Measurements from ENCODE around the gene ZC3H12D.

ZC3H12D gene

GRCh38 chr6:149456311-149457021 is 28.3 kb downstream of the ZC3H12D start:
- TF ChIP-seq ZNF830 (tag by site-specific recombination; IDR thresholded peaks at IDR 0.05; ENCODE audit: low read depth) (no peak), ZNF214 (tag by site-specific recombination; IDR thresholded peaks at IDR 0.05; ENCODE audit: borderline replicate concordance) (no peak), AEBP2 (tag by site-specific recombination; IDR thresholded peaks at IDR 0.05; ENCODE audit: borderline replicate concordance) (no peak), KLF10 (tag by site-specific recombination; IDR thresholded peaks at IDR 0.05) (no peak), ZSCAN4 (tag by site-specific recombination; IDR thresholded peaks at IDR 0.05) (no peak), ZNF544 (tag by site-specific recombination; IDR thresholded peaks at IDR 0.05) (no peak), ZNF624 (tag by site-specific recombination; IDR thresholded peaks at IDR 0.05) (no peak), ZNF391 (tag by site-specific recombination; IDR thresholded peaks at IDR 0.05; ENCODE audit: borderline replicate concordance, low read depth) (no peak), ZNF501 (tag by site-specific recombination; IDR thresholded peaks at IDR 0.05) (no peak), ZBTB17 (tag by site-specific recombination; IDR thresholded peaks at IDR 0.05) (no peak), ZNF473 (tag by site-specific recombination; IDR thresholded peaks at IDR 0.05) (no peak), BCL11B (tag by site-specific recombination; IDR thresholded peaks at IDR 0.05; ENCODE audit: low read depth) (no peak), ZNF558 (tag by site-specific recombination; IDR thresholded peaks at IDR 0.05) (no peak)
- Histone ChIP-seq H3K9me3 (ENCODE audit: control insufficient read depth, insufficient read depth, low read depth, low read length) (no peaks in the 10 kb centered on the region), H3K36me3 (ENCODE audit: control insufficient read depth in 2 of 2, insufficient read depth in 1 of 2, low read length in 2 of 2) (no peaks in the 10 kb centered on the region), H3K4me3 (ENCODE audit: low read depth, low read length) (no peak overlapping the region), H3K4me1 (ENCODE audit: control insufficient read depth, insufficient read depth, low read length) (no peaks in the 10 kb centered on the region), H3K27ac (ENCODE audit: extremely low read depth, low read depth, low read length) (no peak overlapping the region)
- ChIA-PET CTCF (no interaction called here), POLR2A (no interaction called here)

DNA sequence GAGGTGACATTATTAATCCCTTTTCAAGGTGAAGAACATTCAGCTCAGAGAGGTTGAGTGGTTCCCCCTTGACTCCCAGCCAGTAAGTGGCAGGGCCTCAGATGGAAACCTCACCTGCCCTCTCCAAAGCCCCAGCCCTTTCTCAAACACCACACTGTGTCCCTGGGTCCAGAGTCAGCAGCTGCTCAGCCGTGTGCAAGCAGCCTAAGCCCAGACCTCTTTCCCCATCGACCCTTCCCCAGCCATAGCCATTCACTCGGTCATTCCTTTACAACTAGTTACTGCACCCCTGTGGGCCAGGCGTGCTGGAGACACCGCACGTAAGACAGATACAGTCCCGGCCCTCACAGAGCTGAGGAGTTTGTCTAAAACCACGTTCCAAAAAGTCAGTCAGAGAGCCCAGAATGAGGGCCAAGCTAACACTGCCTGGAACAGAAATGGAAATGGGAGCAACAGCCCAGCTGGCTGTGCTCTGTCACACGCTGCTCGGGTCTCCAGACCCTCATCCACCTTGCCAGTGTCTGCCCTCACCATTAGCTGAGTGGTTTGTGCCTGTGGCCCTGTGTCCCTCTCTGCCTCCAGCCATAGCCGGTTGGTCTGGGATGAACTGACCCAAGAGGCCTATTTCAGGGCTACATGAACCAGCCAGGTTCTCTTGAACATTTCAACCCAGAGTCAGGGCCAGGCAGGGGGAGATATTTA is 29.6 kb downstream of the ZC3H12D start:
- H3K36me3 ChIP-seq (ENCODE audit: control insufficient read depth in 2 of 2, insufficient read depth in 1 of 2, low read length in 2 of 2), result no peaks in the 10 kb centered on the region
- POLR2A ChIA-PET, result no interaction called here
- TF ChIP-seq BCL11A (tag by site-specific recombination; IDR thresholded peaks at IDR 0.05; ENCODE audit: low read depth) (no peak), ZNF48 (tag by site-specific recombination; IDR thresholded peaks at IDR 0.05) (no peak), ZNF555 (tag by site-specific recombination; conservative IDR thresholded peaks at IDR 0.05) (no peak), ZXDB (tag by site-specific recombination; IDR thresholded peaks at IDR 0.05) (no peak), HOXD13 (CRISPR knock-in tag; IDR thresholded peaks at IDR 0.05; ENCODE audit: borderline replicate concordance) (no peak)
- H3K27ac ChIP-seq (ENCODE audit: extremely low read depth, low read depth, low read length), result no peak overlapping the region
- no peak overlapping the region for H3K4me3 ChIP-seq (ENCODE audit: low read depth, low read length)
- CTCF ChIA-PET, result interaction anchor here (1.1 to 1.5 kb wide), 2 partner anchors 9 to 23 kb away, joined by 3 to 6 read pairs; no protein-coding TSS in a partner anchor
- H3K9me3 ChIP-seq (ENCODE audit: control insufficient read depth, insufficient read depth, low read depth, low read length), result no peaks in the 10 kb centered on the region
- no peaks in the 10 kb centered on the region for H3K4me1 ChIP-seq (ENCODE audit: control insufficient read depth, insufficient read depth, low read length)

- Histone ChIP-seq H3K4me3 (ENCODE audit: low read depth, low read length) (no peak overlapping the region), H3K36me3 (ENCODE audit: control insufficient read depth in 2 of 2, insufficient read depth in 1 of 2, low read length in 2 of 2) (no peaks in the 10 kb centered on the region), H3K9me3 (ENCODE audit: control insufficient read depth, insufficient read depth, low read depth, low read length) (no peaks in the 10 kb centered on the region), H3K4me1 (ENCODE audit: control insufficient read depth, insufficient read depth, low read length) (no peaks in the 10 kb centered on the region), H3K27ac (ENCODE audit: extremely low read depth, low read depth, low read length) (no peak overlapping the region)
- POLR2A ChIA-PET, result interaction anchor here (0.5 kb wide), 1 partner anchor 723 kb away, joined by 4 read pairs; no protein-coding TSS in a partner anchor
- CTCF ChIA-PET, result interaction anchor here (0.5 to 1.5 kb wide), 3 partner anchors 22 to 425 kb away, joined by 3 to 6 read pairs (median 3); no protein-coding TSS in a partner anchor
- TF ChIP-seq, protein P1, sequence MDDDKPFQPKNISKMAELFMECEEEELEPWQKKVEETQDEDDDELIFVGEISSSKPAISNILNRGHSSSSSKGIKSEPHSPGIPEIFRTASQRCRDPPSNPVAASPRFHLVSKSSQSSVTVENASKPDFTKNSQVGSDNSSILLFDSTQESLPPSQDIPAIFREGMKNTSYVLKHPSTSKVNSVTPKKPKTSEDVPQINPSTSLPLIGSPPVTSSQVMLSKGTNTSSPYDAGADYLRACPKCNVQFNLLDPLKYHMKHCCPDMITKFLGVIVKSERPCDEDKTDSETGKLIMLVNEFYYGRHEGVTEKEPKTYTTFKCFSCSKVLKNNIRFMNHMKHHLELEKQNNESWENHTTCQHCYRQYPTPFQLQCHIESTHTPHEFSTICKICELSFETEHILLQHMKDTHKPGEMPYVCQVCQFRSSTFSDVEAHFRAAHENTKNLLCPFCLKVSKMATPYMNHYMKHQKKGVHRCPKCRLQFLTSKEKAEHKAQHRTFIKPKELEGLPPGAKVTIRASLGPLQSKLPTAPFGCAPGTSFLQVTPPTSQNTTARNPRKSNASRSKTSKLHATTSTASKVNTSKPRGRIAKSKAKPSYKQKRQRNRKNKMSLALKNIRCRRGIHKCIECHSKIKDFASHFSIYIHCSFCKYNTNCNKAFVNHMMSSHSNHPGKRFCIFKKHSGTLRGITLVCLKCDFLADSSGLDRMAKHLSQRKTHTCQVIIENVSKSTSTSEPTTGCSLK (tag by site-specific recombination; IDR thresholded peaks at IDR 0.05), result no peak
- TF ChIP-seq ZSCAN5A (tag by site-specific recombination; IDR thresholded peaks at IDR 0.05) (no peak), SCRT2 (tag by site-specific recombination; IDR thresholded peaks at IDR 0.05) (no peak)
Measured at GRCh38 chr6:149454346-149454848, 30.4 kb downstream of the ZC3H12D start.

All from HEK293 (cell line).